ENCODE results near the gene ELF4. TPM values are rescaled to one million over a fixed set of nuclear protein-coding genes. Genes with fewer than 3 reads are reported as not detected.

The ELF4 gene
- total RNA-seq, 2 experiments from 2014 or later = 46.0 to 49.5 TPM

DNA sequence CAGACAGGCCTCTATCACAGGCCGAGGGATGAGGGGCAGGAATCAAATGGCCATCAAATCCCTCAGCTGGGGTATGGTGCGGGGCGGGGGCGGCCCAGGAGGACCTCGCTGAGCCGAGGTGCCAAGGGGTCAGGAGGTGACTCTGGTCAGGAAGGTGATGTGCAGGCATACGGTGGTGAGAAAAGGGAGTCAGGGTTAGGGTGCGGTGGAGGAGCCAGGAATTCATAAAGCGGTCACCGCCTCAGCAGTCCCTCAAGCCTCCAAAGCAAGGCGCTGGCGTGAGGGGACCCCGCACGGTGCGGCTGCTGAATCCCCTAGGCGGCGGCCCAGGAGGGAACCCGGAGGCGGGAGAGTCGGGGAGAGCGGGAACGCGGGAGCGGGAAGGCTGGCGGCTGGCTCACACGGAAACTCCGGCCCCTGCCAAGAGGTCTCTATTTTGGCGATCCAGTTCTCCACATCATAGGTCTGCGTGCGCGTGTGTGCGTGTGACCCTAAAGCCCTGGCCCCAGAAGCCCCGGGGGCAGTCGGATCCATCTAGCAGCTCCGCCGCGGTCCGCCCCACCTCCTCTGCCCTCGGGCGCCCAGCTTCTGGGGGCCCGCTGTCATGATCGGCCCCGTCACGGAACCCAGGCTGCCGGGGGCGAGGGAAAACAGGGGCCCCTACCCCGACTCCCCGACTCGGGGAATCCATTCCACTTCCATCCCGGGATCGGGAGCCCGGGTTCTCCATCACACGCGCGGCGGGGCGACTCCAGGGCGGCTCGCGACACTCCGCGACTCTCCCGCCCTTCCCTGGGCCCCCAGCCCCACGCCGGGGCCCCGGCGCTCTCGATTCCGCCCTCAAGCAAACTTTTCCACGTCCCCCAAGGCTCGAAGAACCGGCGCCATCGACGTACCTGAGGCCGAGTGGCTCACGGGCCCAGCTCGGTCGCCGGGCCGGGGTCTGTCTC is 593 bp downstream of the ELF4 start:
- Mint-ChIP-seq H3K27ac (peak overlapping the region; percentile 88), H3K9me3 (no peaks in the 10 kb centered on the region), H3K36me3 (ENCODE audit: low read depth) (peaks cover 8% of the 10 kb centered on the region), H3K4me1 (peaks cover 45% of the 10 kb centered on the region), H3K27me3 (no peaks in the 10 kb centered on the region), H3K4me3 (peak overlapping the region; percentile 91)
- ChIA-PET CTCF (interaction anchor here (0.7 to 1.6 kb wide), 7 partner anchors 10 to 62 kb away, joined by 3 to 6 read pairs (median 3); no protein-coding TSS in a partner anchor), POLR2A (no interaction called here)
- DNase-seq = no peak

DNA sequence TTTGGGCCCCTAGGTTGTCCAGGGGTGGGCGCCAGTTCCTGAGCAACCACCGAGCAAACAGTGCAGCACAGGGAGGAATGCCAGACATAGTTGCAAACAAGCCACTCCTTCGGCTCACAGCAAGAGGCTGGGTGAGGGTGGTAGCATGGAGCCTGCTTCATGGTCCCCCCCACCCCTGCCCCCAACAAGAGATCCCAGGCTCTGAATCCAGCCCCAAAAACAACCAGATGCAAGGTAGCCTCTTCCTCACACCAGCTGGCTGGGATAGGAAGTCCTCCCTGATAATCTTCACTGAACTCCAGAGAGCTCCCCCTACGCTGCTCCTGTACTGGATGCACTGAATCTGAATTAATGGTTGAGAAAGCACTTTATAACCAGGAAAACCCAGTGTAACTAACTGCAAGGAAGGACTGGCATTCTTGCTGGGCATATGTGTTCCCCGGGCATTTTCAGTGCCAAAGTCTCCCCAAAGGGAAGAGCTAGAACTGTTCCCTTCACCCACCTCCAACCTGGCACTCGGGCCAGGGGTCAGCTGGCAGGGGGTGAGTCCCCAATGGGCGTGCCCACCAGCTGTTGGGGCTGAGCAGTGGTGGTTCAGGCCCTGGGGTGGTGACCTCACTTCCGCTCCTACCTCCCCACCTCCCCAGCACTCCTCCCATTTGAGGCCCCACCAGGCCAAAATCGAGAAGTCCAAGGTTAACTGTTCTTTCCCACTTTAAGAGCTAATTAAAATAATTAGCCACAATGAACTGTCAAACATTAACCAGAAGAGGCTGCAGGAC is 1.5 kb downstream of the ELF4 start:
- peaks cover 44% of the 10 kb centered on the region for H3K4me1 Mint-ChIP-seq
- H3K4me3 Mint-ChIP-seq = peak overlapping the region; percentile 91
- peak; percentile 47 for DNase-seq
- ChIA-PET CTCF (interaction anchor here (0.7 to 1.6 kb wide), 7 partner anchors 10 to 61 kb away, joined by 3 to 6 read pairs (median 3); no protein-coding TSS in a partner anchor), POLR2A (no interaction called here)
- H3K27ac Mint-ChIP-seq = peak overlapping the region; percentile 88
- H3K27me3 Mint-ChIP-seq = no peaks in the 10 kb centered on the region
- H3K36me3 Mint-ChIP-seq (ENCODE audit: low read depth) = peaks cover 10% of the 10 kb centered on the region
- no peaks in the 10 kb centered on the region for H3K9me3 Mint-ChIP-seq

DNA sequence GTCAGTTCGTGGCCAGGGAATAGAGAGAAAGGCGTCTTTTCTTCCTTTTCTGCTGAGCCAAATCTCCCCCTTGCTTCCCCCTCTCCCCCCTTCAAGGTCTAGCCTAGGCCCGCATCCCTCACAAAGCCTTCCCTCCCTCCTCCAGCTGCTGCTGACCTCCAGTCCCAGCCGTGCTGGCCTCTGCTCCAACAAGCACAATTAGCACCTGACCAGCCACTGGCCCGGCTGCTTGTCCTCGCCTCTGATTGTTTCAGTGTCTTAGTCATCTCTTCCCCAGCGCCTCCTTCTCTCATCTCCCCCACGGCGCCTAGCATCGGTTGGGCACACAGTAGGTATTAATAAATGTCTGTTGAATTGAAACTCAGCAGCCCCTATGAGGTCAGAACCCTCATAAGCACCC is 4.2 kb downstream of the ELF4 start:
- Mint-ChIP-seq H3K27me3 (no peaks in the 10 kb centered on the region), H3K4me1 (peaks cover 50% of the 10 kb centered on the region), H3K36me3 (ENCODE audit: low read depth) (peaks cover 15% of the 10 kb centered on the region), H3K4me3 (no peak overlapping the region), H3K27ac (peak overlapping the region; percentile 73), H3K9me3 (no peaks in the 10 kb centered on the region)
- CTCF ChIA-PET = interaction anchor here (1.1 kb wide), 3 partner anchors 14 to 501 kb away, joined by 3 to 4 read pairs (median 3); no protein-coding TSS in a partner anchor
- POLR2A ChIA-PET = no interaction called here
- no peak for DNase-seq

DNA sequence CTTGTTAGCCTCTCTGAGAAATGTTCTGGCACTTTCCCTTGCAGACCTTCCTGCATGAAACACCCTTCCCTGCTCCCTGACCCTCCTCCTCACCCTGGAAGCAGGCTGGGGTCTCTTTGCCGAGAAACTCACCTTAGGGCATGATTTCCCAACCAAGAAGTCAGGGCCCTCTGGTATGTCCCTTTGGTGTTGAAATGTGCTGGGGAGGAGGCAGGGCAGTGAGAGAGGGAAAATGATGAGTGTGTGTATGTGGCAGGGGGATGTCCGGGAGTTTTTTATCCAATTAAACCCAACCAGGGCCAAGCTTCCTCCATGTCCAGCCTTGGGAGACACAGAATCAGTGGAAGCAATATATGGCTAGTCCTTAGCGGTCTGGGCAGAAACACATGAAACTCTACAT is 5.1 kb downstream of the ELF4 start:
- no peak for DNase-seq
- Mint-ChIP-seq H3K27ac (peak overlapping the region; percentile 60), H3K36me3 (ENCODE audit: low read depth) (peaks cover 21% of the 10 kb centered on the region), H3K4me1 (peaks cover 58% of the 10 kb centered on the region), H3K27me3 (no peaks in the 10 kb centered on the region), H3K9me3 (no peaks in the 10 kb centered on the region), H3K4me3 (no peak overlapping the region)
- ChIA-PET CTCF (interaction anchor here (1.1 to 1.5 kb wide), 3 partner anchors 10 to 500 kb away, joined by 4 read pairs; no protein-coding TSS in a partner anchor), POLR2A (no interaction called here)

GRCh38 chrX:130103605-130104004 is 6.7 kb downstream of the ELF4 start:
- peaks cover 68% of the 10 kb centered on the region for H3K4me1 Mint-ChIP-seq
- POLR2A ChIA-PET = no interaction called here

DNA sequence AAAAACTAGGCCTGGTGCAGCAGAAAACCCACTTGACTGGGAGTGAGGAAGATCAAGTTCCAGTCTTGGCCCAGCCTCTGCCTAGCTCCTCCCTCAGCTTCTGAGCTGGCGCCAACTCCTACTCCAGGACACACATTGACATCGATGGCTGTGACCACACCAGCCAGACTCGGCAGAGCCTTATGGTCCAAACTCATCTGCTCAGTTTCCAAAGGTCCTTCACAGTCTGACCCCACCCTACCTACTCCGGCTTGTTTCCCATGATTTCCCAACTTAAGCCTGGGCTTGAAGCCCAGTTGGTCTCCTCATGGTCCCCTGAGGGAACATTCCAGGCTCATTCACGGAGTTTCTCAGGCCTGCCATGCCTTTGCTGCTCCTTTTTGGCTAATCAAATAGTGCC is 10.1 kb downstream of the ELF4 start:
- Mint-ChIP-seq H3K27me3 (no peaks in the 10 kb centered on the region), H3K36me3 (ENCODE audit: low read depth) (peaks cover 13% of the 10 kb centered on the region), H3K27ac (no peak overlapping the region), H3K4me3 (no peak overlapping the region), H3K9me3 (no peaks in the 10 kb centered on the region), H3K4me1 (peaks cover 68% of the 10 kb centered on the region)
- ChIA-PET CTCF (interaction anchor here (1.1 kb wide), 1 partner anchor 22 kb away, joined by 4 read pairs; no protein-coding TSS in a partner anchor), POLR2A (no interaction called here)
- no peak for DNase-seq

More at GRCh38 chrX:130103605-130104004, 6.7 kb downstream of the ELF4 start:
- H3K27ac Mint-ChIP-seq = no peak overlapping the region
- DNase-seq = no peak
- no peaks in the 10 kb centered on the region for H3K27me3 Mint-ChIP-seq
- H3K4me3 Mint-ChIP-seq = no peak overlapping the region
- H3K36me3 Mint-ChIP-seq (ENCODE audit: low read depth) = peaks cover 18% of the 10 kb centered on the region
- no peaks in the 10 kb centered on the region for H3K9me3 Mint-ChIP-seq
- CTCF ChIA-PET = no interaction called here

GRCh38 chrX:130098210-130098552 is 12.1 kb downstream of the ELF4 start:
- peaks cover 9% of the 10 kb centered on the region for H3K36me3 Mint-ChIP-seq (ENCODE audit: low read depth)
- no peaks in the 10 kb centered on the region for H3K9me3 Mint-ChIP-seq
- no peak overlapping the region for H3K4me3 Mint-ChIP-seq
- H3K4me1 Mint-ChIP-seq = peaks cover 68% of the 10 kb centered on the region
- ChIA-PET CTCF (interaction anchor here (0.8 to 1.4 kb wide), 6 partner anchors 17 to 335 kb away, joined by 3 to 4 read pairs (median 4); no protein-coding TSS in a partner anchor), POLR2A (no interaction called here)
- peak overlapping the region; percentile 58 for H3K27ac Mint-ChIP-seq
- H3K27me3 Mint-ChIP-seq = no peaks in the 10 kb centered on the region
- no peak for DNase-seq

DNA sequence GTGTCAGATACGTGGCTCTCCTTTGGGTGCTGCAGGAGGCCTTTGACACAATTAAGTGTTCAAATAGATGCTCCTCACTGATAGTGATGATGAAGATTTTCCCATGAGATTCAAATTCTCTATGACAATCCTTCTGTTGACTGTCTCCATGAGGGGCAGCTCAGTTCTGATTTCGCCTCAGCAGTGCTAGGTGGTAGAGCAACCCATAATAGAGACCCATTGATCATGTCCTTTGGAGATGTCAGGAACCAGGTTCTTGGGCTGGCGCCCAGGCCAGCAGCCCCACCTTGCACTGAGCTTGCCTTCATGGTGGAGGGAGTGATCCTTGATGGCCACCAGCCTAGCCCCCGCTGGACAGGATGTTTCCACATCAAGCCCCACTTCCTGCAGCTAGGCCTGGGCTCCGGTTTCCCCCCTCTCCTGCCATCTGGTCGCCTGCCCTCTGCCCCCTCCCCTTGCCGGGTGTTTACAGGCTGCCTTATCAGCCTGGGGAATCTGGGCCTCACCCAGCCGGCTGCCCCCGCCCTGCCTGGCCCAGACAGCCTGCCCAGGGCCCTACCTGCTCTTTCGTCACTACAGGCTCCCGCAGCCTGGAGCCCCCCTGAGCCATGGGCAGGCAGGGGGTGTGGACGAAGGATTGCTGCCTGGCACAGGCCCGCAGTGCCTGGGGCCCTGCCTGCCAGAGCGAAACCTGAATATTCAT is 12.6 kb downstream of the ELF4 start:
- peaks cover 7% of the 10 kb centered on the region for H3K36me3 Mint-ChIP-seq (ENCODE audit: low read depth)
- no peaks in the 10 kb centered on the region for H3K27me3 Mint-ChIP-seq
- CTCF ChIA-PET = interaction anchor here (1.0 to 1.4 kb wide), 5 partner anchors 16 to 335 kb away, joined by 3 to 4 read pairs (median 4); no protein-coding TSS in a partner anchor
- H3K4me3 Mint-ChIP-seq = no peak overlapping the region
- H3K9me3 Mint-ChIP-seq = no peaks in the 10 kb centered on the region
- H3K4me1 Mint-ChIP-seq = peaks cover 66% of the 10 kb centered on the region
- POLR2A ChIA-PET = interaction anchor here (0.7 kb wide), 1 partner anchor 40 kb away, joined by 3 read pairs; no protein-coding TSS in a partner anchor
- H3K27ac Mint-ChIP-seq = peak overlapping the region; percentile 58
- peak; percentile 25 for DNase-seq

DNA sequence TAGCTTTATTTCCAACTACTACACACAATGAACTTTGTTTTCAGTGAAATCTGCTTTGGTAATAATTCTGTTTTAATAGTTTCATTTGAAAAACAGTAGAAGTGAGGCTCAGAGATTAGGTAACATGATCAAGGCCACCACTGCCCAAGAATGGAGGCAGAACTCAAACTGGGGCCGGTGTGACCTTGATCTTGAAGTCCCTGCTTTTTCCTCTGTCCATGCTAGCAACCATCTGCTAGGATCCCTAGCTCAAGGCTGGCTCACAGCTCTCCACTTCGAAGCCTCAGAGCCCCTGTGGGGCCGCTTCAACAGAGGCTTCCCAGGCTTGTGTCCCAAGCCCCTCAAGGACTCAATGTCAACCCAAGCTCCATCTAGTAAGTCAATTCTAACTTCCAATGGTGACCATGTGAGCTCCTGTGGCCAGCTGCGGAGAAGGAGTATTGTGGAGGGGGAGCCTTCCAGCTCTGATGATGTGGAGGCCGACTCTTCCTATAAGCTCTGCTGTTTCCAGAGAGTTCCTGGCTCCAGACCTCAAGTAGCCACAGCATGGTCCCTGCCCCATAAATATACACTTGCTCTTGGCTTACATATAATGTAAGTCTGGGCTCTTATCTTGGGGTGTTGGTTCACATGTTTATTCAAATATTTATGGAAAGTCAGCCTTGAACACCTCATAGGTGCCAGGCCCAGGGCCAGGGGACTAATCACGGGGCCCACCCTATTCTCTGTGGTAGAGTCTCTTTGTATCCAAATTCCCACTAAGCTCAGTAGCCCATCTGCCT is 14.9 kb downstream of the ELF4 start:
- no peak for DNase-seq
- peaks cover 5% of the 10 kb centered on the region for H3K36me3 Mint-ChIP-seq (ENCODE audit: low read depth)
- H3K4me1 Mint-ChIP-seq = peaks cover 70% of the 10 kb centered on the region
- H3K27me3 Mint-ChIP-seq = no peaks in the 10 kb centered on the region
- H3K9me3 Mint-ChIP-seq = no peaks in the 10 kb centered on the region
- POLR2A ChIA-PET = interaction anchor here (0.6 kb wide), 1 partner anchor 26 kb away, joined by 8 read pairs; no protein-coding TSS in a partner anchor
- H3K27ac Mint-ChIP-seq = peak overlapping the region; percentile 54
- no peak overlapping the region for H3K4me3 Mint-ChIP-seq
- CTCF ChIA-PET = interaction anchor here (0.8 to 1.4 kb wide), 4 partner anchors 9 to 23 kb away, joined by 3 to 4 read pairs (median 4); no protein-coding TSS in a partner anchor

- peaks cover 68% of the 10 kb centered on the region for H3K4me1 Mint-ChIP-seq
- H3K27me3 Mint-ChIP-seq = no peaks in the 10 kb centered on the region
- CTCF ChIA-PET = interaction anchor here (1.4 kb wide), 1 partner anchor 10 kb away, joined by 4 read pairs; no protein-coding TSS in a partner anchor
- DNase-seq = no peak
- no peaks in the 10 kb centered on the region for H3K9me3 Mint-ChIP-seq
- no peak overlapping the region for H3K4me3 Mint-ChIP-seq
- POLR2A ChIA-PET = interaction anchor here (0.6 kb wide), 1 partner anchor 27 kb away, joined by 8 read pairs; no protein-coding TSS in a partner anchor
- H3K36me3 Mint-ChIP-seq (ENCODE audit: low read depth) = peaks cover 7% of the 10 kb centered on the region
- peak overlapping the region; percentile 54 for H3K27ac Mint-ChIP-seq
These were observed 15.6 kb downstream of the ELF4 start for GRCh38 chrX:130094696-130095095.

GRCh38 chrX:130093271-130093670 is 17.0 kb downstream of the ELF4 start:
- peak overlapping the region; percentile 57 for H3K27ac Mint-ChIP-seq
- POLR2A ChIA-PET = no interaction called here
- no peak overlapping the region for H3K4me3 Mint-ChIP-seq
- H3K9me3 Mint-ChIP-seq = no peaks in the 10 kb centered on the region
- peaks cover 11% of the 10 kb centered on the region for H3K36me3 Mint-ChIP-seq (ENCODE audit: low read depth)
- no peaks in the 10 kb centered on the region for H3K27me3 Mint-ChIP-seq
- H3K4me1 Mint-ChIP-seq = peaks cover 66% of the 10 kb centered on the region
- CTCF ChIA-PET = interaction anchor here (0.9 kb wide), 1 partner anchor 45 kb away, joined by 3 read pairs; no protein-coding TSS in a partner anchor
- no peak for DNase-seq

Measured in activated CD4-positive, alpha-beta T cell treated with anti-CD3 and anti-CD28 coated beads, Interleukin-2, amount 10 ng/mL, durations not matched to agents 7 days and 5 days (primary cell).